ENCODE measurements around the gene LOXL3.

DNA sequence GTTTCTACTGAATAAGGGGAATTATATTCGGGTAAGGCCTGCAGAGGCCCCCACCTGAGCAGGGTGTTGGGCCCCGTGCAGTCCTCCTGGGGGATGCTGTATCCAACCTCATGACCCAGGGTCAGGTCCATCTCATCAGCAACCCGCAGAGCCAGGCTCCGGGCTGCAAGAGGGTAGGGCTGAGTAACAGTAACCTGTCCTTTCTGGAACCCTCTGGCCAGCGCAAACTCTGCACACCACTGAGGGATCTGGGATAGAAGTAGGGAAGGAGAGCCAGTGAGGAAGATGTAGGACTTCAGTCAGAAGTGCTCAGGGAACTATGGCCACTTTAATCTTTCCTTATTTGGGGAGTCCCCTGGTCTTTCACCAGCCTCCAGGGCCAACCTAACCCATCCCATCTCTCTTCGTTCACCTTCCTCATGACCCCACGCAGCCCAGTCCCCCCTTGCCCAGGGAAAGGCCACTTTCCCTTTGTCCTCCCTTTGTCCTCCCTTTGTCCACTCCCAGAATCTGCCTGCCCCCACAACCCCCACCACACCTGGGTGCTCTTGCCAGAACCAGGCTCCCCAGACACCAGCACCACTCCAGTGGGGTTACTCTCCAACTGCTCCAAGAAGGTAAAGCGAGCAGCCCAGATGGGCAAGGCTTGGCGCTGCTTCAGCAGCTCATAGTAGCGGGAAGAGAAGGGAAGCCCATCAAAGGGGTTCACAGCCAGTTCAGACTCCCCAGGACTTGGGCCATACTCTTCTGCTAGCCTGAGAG is 28.6 kb downstream of the LOXL3 start:
- TF ChIP-seq TAF1 (IDR thresholded peaks at IDR 0.05; ENCODE audit: low read depth, low read length) = no peak
- TF ChIP-seq HDAC2 (IDR thresholded peaks at IDR 0.05; ENCODE audit: borderline replicate concordance in 1 of 2, low read depth in 2 of 2, low read length in 2 of 2) = no peak
- no peak for TF ChIP-seq SIX5 (IDR thresholded peaks at IDR 0.05; ENCODE audit: low read depth, low read length)
- TF ChIP-seq POLR2AphosphoS5 (IDR thresholded peaks at IDR 0.05; ENCODE audit: low read depth, low read length) = no peak
- TF ChIP-seq, protein P1, sequence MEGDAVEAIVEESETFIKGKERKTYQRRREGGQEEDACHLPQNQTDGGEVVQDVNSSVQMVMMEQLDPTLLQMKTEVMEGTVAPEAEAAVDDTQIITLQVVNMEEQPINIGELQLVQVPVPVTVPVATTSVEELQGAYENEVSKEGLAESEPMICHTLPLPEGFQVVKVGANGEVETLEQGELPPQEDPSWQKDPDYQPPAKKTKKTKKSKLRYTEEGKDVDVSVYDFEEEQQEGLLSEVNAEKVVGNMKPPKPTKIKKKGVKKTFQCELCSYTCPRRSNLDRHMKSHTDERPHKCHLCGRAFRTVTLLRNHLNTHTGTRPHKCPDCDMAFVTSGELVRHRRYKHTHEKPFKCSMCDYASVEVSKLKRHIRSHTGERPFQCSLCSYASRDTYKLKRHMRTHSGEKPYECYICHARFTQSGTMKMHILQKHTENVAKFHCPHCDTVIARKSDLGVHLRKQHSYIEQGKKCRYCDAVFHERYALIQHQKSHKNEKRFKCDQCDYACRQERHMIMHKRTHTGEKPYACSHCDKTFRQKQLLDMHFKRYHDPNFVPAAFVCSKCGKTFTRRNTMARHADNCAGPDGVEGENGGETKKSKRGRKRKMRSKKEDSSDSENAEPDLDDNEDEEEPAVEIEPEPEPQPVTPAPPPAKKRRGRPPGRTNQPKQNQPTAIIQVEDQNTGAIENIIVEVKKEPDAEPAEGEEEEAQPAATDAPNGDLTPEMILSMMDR (IDR thresholded peaks at IDR 0.05; ENCODE audit: control extremely low read depth in 1 of 3, insufficient read depth in 1 of 3, low read depth in 1 of 3, low read length in 3 of 3) = no peak
- TF ChIP-seq RXRA (IDR thresholded peaks at IDR 0.05; ENCODE audit: insufficient read depth, low read depth, low read length) = no peak
- no peak for TF ChIP-seq NANOG (IDR thresholded peaks at IDR 0.05; ENCODE audit: insufficient read depth, low read depth, low read length, poor library complexity, severe bottlenecking)
- no peak for TF ChIP-seq JUND (IDR thresholded peaks at IDR 0.05; ENCODE audit: low read length)
- no peak for TF ChIP-seq YY1 (IDR thresholded peaks at IDR 0.05; ENCODE audit: low read depth, low read length)
